GM12865 (cell line): ENCODE measurements around the gene HDAC9.

Experiments
- DNase-seq: peaks from one replicate; pipeline ENCODE4 v3.0.0; 2010; ENCODE audit warnings: low read depth
- H3K4me3 ChIP-seq: 2 replicates; pipeline ENCODE4 v1.5.1; 2011; ENCODE audit warnings: mild to moderate bottlenecking, low read depth, low read length, control low read depth
- TF ChIP-seq, protein P1 (sequence below): IDR thresholded peaks from 2 replicates; pipeline ENCODE4 v1.5.1; 2011; ENCODE audit warnings: low read length, control low read depth, low read depth, inconsistent platforms; ENCODE audit not compliant: insufficient read depth; ENCODE audit errors: missing control alignments

Gene HDAC9

DNA sequence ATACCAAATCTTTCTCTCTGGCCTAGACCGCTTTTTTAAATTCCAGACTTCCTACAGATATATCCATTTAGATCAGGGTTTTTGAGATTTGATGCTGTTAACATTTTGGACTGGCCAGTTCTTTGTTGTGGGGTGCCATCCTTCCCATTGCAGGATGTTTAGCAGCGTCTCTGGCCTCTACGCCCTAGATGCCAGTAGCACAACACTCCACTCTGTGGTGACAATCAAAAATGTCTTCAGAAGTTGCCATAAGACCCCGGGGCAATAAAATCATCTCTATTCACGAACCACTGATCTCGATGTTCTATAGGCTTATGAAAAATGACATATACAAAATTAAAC is 46.3 kb downstream of the HDAC9 start:
- DNase-seq, result no peak
- TF ChIP-seq, protein P1, sequence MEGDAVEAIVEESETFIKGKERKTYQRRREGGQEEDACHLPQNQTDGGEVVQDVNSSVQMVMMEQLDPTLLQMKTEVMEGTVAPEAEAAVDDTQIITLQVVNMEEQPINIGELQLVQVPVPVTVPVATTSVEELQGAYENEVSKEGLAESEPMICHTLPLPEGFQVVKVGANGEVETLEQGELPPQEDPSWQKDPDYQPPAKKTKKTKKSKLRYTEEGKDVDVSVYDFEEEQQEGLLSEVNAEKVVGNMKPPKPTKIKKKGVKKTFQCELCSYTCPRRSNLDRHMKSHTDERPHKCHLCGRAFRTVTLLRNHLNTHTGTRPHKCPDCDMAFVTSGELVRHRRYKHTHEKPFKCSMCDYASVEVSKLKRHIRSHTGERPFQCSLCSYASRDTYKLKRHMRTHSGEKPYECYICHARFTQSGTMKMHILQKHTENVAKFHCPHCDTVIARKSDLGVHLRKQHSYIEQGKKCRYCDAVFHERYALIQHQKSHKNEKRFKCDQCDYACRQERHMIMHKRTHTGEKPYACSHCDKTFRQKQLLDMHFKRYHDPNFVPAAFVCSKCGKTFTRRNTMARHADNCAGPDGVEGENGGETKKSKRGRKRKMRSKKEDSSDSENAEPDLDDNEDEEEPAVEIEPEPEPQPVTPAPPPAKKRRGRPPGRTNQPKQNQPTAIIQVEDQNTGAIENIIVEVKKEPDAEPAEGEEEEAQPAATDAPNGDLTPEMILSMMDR, result no peak
- no peak overlapping the region for H3K4me3 ChIP-seq

DNA sequence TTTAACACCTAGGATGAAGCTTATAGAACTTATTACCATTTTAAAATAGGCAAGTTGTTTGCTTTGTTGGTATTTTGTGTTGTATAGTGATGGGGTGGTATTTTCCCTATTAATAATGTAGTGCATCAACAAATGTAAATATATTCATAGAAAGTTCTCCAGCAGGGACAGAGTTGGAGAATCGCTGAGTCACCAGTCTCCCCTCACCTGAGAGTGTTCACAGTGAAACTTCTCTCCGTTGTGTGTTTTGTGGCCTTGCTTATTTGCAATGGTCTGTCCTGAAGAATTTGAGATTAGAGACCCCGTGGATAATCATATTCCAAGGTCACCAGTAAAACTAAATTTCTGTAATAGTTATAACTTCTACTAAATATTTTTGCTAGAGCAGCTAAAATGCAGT is 51.0 kb downstream of the HDAC9 start:
- H3K4me3 ChIP-seq, result no peak overlapping the region
- TF ChIP-seq, protein P1, result no peak
- no peak for DNase-seq

DNA sequence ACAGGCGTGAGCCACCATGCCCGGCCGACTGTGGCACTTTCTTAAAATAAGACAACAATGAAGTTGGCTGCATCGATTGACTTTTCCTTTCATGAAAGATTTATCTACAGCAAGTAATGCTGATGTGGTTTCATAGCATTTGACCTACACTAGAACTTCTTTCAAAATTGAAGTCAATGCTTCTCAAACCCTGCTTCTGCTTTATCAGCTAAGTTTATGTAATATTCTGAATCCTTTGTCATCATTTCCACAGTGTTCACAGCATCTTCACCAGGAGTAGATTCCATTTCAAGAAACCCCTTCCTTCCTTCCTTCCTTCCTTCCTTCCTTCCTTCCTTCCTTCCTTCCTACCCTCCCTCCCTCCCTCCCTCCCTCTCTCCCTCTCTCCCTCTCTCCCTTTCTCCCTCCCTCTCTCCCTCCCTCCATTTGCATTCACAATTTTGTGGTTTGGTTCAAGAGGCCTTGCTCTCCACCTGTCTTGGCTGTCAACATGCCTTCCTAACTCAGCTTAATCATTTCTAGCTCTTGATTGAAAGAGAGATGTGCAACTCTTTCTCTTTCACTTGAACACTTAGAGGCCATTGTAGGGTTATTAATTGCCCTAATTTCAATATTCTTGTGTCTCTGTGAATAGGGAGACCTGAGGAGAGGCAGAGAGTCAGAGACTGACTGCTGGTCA is 52.1 kb downstream of the HDAC9 start:
- no peak for DNase-seq
- TF ChIP-seq, protein P1, result no peak
- H3K4me3 ChIP-seq, result no peak overlapping the region

DNA sequence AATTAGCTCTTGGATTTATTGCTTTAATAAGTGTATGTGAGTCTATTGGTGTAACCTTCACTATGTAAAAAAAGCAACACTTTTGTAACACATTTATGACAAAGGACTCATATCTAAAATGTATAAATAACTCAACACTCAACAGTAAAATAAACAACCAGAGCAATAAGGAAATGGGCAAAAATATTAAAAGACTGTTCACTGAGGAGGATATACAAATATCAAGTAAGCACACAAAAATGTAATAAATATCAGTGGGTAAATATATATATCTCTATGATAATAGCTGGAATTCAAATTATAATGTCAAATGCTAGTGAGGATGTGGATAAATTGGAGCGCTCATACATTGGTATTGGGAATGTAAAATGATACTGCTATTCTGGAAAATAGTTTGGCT is 53.0 kb downstream of the HDAC9 start:
- no peak overlapping the region for H3K4me3 ChIP-seq
- no peak for DNase-seq
- TF ChIP-seq, protein P1, result no peak

DNA sequence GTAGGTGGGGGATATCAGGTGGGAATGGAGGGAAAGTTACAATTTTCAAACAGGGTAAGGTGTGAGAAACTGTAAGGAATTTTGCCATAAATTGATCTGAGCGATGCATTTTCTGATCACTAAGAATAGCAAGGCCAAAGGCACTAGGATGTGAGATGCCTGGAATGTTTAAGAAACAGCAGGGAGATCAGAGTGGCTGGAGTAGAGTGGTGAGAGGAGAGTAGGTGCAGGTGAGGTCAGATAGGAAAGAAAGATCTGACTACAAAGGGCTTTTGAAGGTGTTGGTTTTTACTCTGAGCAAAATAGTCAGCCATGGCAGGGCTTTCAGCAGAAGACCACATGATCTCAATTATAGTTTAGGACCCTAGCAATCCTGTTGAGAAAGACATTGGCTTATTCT is 55.0 kb downstream of the HDAC9 start:
- no peak overlapping the region for H3K4me3 ChIP-seq
- no peak for DNase-seq
- TF ChIP-seq, protein P1, result no peak

DNA sequence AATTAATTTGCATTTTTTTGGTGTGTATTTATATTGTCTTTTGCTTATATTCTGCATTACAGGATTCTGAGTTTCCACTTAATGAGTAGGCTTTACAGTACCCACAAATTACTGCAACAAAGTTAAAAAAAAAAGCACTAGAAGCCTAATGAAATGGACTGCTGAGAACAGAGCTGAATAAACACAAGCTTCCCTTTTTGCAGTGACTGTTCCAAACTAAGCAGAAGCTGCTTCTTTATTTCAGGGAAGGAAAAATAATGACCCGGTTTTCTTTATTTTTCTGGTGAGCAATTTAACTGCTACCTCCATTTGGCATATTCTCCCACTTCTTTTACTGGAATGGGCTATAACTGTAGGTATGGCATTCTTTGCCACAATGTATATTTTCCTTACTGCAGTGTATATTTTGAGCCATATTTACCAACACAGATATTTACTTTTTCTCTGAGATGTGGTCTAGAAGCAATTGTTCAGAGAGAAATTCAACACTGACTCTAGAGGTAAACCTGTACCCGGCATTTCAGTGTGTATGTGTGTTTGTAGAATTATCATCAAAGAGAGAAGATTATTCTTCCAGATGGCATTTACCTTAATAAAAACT is 56.9 kb downstream of the HDAC9 start:
- TF ChIP-seq, protein P1, result no peak
- no peak overlapping the region for H3K4me3 ChIP-seq
- no peak for DNase-seq

DNA sequence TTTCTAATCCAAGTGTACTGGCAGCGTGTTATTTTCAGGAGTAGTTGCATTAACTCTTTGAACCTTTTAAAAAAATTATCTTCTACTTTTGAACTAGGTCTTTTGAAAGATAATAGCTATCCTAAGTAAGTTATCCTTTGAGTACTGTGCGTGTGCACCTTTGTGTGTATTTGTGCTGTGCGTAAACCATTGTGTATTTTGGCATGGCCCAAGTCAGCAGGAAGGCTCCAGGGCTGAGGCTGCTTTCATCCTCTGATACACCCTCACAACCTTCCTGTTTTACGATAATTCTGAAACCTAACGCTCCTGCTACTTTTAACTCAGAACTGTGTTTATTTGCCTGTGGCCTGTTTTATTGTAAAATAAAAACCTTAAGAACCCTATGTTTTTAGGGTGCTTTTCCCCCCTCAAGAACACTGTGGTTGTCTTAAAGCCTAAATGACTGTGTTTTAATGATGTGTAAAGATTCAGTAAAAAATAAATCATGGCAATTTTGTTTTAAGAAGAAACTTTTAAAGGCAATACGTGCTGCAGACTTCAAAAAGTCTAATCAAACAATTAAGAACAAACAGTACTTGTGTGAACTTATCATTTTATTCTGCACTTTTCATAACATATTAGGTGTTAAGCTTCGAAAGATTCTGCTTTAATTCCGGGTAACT is 57.5 kb downstream of the HDAC9 start:
- H3K4me3 ChIP-seq, result no peak overlapping the region
- TF ChIP-seq, protein P1, result no peak
- DNase-seq, result no peak
